ENCODE data around the gene NTN3.

Gene NTN3

DNA sequence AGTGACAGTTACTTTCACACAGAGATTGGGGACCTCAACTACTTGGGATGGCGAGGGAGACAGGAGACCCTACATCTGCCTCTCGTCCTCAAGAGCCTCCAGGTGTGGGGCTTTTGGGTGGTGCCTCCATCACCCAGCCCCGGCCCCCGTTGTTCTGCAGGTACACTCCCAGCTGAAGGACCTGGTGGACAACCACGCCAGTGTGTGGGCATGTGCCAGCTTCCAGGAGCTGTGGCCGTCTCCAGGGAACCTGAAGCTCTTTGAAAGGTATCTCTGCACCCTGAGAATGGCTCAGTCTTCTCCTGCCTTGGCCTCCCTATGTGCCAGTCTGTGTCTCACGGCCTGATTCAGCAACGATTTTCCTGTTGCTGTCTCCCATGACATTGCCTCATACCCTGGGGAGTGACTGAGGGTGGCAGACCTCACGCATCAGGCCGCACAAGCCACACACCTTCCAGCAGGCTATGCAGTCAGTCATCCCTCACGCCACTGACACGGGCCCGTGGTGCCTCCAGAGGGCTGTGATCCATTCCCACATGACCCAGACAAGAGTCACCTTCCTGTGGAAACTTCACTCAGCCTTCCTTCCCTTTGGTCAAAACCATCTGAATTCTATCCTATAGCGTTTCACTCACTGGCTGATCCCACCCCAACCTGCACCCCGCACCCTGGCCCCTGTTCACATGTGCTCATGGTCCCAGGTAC is 38.1 kb upstream of the NTN3 start:
- TF ChIP-seq GATA3 (IDR thresholded peaks at IDR 0.05; ENCODE audit: low read depth, low read length) (no peak), GATA2 (IDR thresholded peaks at IDR 0.05; ENCODE audit: low read depth, low read length) (no peak)

- no peak for TF ChIP-seq GATA3 (IDR thresholded peaks at IDR 0.05; ENCODE audit: low read depth, low read length)
- no peak for TF ChIP-seq GATA2 (IDR thresholded peaks at IDR 0.05; ENCODE audit: low read depth, low read length)
Measured at GRCh38 chr16:2436110-2436509, 35.0 kb upstream of the NTN3 start.

DNA sequence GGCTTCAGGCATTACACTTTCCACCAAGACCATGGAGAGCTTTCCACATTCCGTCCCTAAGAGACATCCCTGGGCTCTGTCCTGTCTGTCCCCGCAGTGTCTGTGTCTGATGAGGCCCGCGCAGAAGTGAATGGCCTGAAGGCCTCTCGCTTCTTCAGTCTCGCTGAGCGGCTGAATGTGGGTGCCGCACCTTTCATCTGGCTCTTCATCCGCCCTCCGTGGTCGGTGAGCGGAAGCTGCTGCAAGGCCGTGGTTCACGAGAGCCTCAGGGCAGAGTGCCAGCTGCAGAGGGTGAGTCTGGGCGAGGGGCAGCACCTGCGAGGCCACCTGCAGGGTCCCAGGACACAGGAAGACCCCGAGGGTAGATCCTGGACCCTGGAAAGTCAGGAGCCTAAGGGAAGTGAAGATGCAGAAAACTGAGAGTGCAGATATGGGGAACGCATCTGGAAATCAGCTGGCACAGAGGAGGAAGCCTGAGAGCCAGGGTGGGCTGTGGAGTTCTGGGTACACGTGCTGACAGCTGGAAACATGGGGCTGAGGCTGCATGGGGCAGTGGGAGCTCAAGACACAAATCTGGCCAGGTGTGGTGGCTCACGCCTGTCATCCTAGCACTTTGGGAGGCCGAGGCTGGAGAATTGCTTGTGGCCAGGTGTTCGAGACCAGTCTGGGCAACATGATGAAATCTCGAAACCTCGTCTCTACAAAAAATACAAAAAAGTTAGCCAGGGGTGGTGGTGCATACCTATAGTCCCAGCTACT is 33.9 kb upstream of the NTN3 start:
- TF ChIP-seq GATA2 (IDR thresholded peaks at IDR 0.05; ENCODE audit: low read depth, low read length) (no peak), GATA3 (IDR thresholded peaks at IDR 0.05; ENCODE audit: low read depth, low read length) (no peak)

DNA sequence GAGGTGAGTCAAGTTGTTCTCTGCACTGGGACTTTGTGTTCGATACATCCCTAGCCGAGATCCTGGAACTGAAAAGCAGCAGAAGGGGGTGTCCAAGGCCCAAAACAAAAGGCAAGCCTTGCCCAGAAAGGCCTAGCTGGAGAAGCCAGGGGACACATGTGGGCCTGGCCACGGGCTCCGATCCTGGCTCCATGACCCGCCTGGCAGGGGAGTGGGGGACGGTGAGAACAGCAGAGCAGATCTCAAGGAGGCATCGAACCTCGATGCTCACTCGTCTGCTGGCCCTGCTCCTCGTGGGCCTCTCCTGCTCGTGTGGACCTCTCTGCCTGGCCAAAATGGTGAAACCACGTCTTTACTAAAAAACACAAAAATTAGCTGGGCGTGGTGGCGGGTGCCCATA is 33.0 kb upstream of the NTN3 start:
- TF ChIP-seq GATA2 (IDR thresholded peaks at IDR 0.05; ENCODE audit: low read depth, low read length) (no peak), GATA3 (IDR thresholded peaks at IDR 0.05; ENCODE audit: low read depth, low read length) (no peak)

DNA sequence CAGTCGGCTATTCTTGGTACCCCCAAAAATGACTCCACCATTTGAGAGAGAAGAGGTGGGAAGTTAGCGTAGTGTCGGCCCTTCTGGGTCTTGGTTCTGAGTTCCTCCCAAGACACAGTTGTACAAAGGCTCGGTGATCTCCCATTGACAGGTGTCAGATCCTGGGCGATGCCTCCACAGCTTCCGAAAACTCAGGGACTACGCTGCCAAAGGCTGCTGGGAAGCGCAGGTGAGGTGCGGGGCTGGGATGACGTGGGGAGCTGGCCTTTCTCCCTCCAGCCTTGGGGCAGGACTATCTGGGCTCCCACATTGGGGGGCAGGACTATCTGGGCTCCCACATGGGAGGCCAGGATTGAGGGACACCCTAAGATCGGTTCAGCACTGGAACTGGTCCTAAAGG is 31.5 kb upstream of the NTN3 start:
- TF ChIP-seq GATA3 (IDR thresholded peaks at IDR 0.05; ENCODE audit: low read depth, low read length) (no peak), GATA2 (IDR thresholded peaks at IDR 0.05; ENCODE audit: low read depth, low read length) (no peak)

DNA sequence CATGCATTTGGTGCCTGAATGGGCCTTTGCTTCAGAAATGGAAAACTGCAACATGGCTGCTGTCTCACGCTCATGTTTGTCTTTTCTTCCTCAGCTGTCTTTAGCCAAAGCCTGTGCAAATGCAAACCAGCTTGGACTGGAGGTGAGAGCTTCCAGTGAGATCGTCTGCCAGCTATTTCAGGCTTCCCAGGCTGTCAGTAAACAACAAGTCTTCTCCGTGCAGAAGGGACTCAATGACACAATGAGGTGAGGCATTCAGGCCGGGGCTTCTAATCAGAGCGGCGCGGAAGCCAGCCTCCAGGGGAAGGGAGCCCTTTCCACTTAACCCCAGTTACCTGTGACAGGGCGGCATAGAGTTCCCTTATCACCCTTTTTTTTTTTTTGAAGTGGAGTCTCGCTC is 27.5 kb upstream of the NTN3 start:
- TF ChIP-seq GATA2 (IDR thresholded peaks at IDR 0.05; ENCODE audit: low read depth, low read length) (no peak), GATA3 (IDR thresholded peaks at IDR 0.05; ENCODE audit: low read depth, low read length) (no peak)

GRCh38 chr16:2447920-2448583 is 23.0 kb upstream of the NTN3 start:
- TF ChIP-seq GATA2 (IDR thresholded peaks at IDR 0.05; ENCODE audit: low read depth, low read length), result no peak
- no peak for TF ChIP-seq GATA3 (IDR thresholded peaks at IDR 0.05; ENCODE audit: low read depth, low read length)

- no peak for TF ChIP-seq GATA3 (IDR thresholded peaks at IDR 0.05; ENCODE audit: low read depth, low read length)
- no peak for TF ChIP-seq GATA2 (IDR thresholded peaks at IDR 0.05; ENCODE audit: low read depth, low read length)
Measured at GRCh38 chr16:2449118-2449517, 22.0 kb upstream of the NTN3 start.

DNA sequence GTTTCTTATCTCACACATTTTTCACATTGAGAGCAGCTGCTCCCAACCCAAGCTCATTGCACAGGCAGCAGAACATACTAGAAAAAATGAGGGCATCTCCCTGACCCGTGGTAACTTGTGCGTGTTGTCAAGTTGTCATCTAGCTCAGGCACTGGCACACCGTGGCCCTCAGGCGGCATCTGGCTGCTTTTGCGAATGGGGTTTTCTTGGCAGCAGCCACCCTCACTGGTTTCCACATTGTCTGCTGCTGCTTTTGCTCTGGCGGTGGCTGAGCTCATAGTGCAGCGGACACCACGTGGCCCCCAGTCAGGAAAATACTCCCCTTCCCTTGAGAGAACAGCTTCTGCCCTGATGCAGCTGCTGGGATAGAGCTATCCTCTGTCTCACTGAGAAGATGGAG is 20.6 kb upstream of the NTN3 start:
- TF ChIP-seq GATA2 (IDR thresholded peaks at IDR 0.05; ENCODE audit: low read depth, low read length) (no peak), GATA3 (IDR thresholded peaks at IDR 0.05; ENCODE audit: low read depth, low read length) (no peak)

DNA sequence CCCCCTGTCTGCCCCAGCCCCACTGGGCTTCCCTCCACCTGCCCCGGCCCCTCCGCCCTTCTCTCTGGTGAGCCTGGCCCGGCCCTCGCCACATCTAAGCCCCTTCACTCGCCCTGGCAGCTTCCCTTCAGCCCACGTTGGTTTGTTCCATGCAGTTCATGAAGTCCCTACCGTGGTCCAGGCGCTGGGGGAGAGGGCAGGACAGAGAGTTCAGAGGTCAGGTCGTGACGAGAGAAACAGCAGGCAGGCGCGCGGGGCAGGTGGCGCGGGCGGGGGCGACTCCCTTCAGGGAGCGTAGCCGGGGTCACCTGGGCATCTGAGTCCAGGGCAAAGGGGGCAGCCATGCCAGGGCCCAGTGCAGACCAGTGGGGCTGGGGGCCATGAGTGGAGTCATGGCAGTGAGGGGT is 20.1 kb upstream of the NTN3 start:
- no peak for TF ChIP-seq GATA2 (IDR thresholded peaks at IDR 0.05; ENCODE audit: low read depth, low read length)
- no peak for TF ChIP-seq GATA3 (IDR thresholded peaks at IDR 0.05; ENCODE audit: low read depth, low read length)

- TF ChIP-seq GATA2 (IDR thresholded peaks at IDR 0.05; ENCODE audit: low read depth, low read length), result no peak
- TF ChIP-seq GATA3 (IDR thresholded peaks at IDR 0.05; ENCODE audit: low read depth, low read length), result no peak
Measured at GRCh38 chr16:2451851-2452320, 19.2 kb upstream of the NTN3 start.

- no peak for TF ChIP-seq GATA2 (IDR thresholded peaks at IDR 0.05; ENCODE audit: low read depth, low read length)
- no peak for TF ChIP-seq GATA3 (IDR thresholded peaks at IDR 0.05; ENCODE audit: low read depth, low read length)
Measured at GRCh38 chr16:2452650-2453049, 18.4 kb upstream of the NTN3 start.

DNA sequence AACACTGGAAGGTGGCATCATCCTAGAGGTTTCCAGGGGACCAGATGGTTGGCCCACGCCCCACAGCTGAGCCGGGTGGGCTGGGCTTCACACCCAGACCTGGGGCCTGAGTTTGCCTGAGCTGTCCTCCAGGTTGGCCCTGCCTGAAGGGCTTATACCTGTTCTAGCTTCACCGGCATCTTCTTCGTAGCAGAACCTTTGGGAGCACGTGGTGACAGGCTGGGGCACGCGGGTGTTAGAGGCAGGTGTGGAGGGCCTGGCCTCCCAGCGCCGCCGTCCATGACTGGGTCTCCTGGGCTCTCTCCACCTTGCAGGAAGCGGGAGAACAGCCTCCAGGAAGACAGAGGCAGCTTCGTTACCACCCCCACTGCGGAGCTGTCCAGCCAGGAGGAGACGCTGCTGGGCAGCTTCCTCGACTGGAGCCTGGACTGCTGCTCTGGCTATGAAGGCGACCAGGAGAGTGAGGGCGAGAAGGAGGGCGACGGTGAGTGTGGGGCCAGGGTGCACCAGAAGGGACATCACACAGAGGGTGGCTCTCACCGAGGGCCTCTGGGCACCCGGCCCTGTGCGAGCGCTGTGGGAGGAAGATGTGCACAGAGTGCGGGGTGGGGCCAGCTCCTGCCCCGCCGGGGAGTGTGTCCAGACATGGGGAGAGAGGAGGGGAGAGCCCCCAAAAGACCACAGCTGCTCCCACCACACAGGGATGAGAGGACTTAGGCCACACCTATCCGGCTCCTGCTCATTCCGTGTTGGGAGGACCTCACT is 15.8 kb upstream of the NTN3 start:
- TF ChIP-seq GATA3 (IDR thresholded peaks at IDR 0.05; ENCODE audit: low read depth, low read length), result no peak
- TF ChIP-seq GATA2 (IDR thresholded peaks at IDR 0.05; ENCODE audit: low read depth, low read length), result no peak

Measured in SH-SY5Y (cell line).